ENCODE data around the gene VSIG10.

DNA sequence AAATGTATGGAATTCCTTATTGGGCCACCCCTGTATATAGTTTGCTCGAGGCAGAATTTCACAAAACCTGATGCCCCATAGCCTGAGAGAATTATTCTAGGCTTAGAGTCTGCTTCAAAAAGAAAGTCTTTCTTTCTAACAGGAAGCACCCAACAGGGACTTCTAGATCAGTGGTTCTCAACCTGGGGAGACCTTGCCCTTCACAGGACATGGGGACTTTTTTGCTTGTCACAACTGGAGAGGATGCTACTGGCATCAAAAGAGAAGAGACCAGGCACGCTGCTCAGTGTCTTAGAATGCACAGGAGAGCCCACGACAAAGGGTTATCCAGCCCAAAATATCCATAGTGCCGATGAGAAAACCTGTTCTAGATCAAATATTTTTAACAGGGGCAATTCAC lies 61.7 kb downstream of the VSIG10 start:
- TF ChIP-seq, protein P1, sequence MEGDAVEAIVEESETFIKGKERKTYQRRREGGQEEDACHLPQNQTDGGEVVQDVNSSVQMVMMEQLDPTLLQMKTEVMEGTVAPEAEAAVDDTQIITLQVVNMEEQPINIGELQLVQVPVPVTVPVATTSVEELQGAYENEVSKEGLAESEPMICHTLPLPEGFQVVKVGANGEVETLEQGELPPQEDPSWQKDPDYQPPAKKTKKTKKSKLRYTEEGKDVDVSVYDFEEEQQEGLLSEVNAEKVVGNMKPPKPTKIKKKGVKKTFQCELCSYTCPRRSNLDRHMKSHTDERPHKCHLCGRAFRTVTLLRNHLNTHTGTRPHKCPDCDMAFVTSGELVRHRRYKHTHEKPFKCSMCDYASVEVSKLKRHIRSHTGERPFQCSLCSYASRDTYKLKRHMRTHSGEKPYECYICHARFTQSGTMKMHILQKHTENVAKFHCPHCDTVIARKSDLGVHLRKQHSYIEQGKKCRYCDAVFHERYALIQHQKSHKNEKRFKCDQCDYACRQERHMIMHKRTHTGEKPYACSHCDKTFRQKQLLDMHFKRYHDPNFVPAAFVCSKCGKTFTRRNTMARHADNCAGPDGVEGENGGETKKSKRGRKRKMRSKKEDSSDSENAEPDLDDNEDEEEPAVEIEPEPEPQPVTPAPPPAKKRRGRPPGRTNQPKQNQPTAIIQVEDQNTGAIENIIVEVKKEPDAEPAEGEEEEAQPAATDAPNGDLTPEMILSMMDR (IDR thresholded peaks at IDR 0.05), result no peak
- TF ChIP-seq, protein P2, sequence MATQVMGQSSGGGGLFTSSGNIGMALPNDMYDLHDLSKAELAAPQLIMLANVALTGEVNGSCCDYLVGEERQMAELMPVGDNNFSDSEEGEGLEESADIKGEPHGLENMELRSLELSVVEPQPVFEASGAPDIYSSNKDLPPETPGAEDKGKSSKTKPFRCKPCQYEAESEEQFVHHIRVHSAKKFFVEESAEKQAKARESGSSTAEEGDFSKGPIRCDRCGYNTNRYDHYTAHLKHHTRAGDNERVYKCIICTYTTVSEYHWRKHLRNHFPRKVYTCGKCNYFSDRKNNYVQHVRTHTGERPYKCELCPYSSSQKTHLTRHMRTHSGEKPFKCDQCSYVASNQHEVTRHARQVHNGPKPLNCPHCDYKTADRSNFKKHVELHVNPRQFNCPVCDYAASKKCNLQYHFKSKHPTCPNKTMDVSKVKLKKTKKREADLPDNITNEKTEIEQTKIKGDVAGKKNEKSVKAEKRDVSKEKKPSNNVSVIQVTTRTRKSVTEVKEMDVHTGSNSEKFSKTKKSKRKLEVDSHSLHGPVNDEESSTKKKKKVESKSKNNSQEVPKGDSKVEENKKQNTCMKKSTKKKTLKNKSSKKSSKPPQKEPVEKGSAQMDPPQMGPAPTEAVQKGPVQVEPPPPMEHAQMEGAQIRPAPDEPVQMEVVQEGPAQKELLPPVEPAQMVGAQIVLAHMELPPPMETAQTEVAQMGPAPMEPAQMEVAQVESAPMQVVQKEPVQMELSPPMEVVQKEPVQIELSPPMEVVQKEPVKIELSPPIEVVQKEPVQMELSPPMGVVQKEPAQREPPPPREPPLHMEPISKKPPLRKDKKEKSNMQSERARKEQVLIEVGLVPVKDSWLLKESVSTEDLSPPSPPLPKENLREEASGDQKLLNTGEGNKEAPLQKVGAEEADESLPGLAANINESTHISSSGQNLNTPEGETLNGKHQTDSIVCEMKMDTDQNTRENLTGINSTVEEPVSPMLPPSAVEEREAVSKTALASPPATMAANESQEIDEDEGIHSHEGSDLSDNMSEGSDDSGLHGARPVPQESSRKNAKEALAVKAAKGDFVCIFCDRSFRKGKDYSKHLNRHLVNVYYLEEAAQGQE (IDR thresholded peaks at IDR 0.05; ENCODE audit: insufficient read depth in 1 of 2, low read depth in 2 of 2, low read length in 1 of 2), result no peak

Data from Panc1 (cell line).